Stimulated activated CD8-positive, alpha-beta memory T cell treated with anti-CD3 and anti-CD28 coated beads, Interleukin-12 subunit alpha, Interleukin-12 subunit beta, amount 100 ng/mL, for 1 hour (primary cell): ENCODE measurements around the gene CERS6.

Source experiments
- DNase-seq: peaks from one replicate; pipeline ENCODE4 v3.0.0-alpha.2; 2020; ENCODE audit warnings: low read depth

CERS6 gene

GRCh38 chr2:168673265-168674189 is 217.5 kb downstream of the CERS6 start:
- no peak for DNase-seq

- DNase-seq = no peak
Observed at GRCh38 chr2:168678153-168678853, 222.2 kb downstream of the CERS6 start.

DNA sequence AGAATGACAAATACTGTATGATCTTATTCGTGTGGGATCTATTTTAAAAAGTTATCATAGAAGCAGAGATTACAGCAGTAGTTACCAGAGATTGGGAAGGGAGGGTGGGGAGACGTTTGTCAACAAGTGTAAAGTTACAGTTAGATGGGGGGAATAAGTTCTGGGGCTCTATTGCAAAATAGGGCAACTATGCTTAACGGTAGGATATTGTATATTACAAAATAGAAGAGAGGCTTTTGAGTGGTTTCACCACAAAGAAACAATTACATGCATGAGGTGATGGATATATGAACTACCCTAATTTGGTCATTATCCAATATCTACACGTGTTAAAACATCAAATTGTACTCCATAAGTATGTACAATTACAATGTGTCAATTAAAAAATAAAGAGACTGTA is 223.0 kb downstream of the CERS6 start:
- no peak for DNase-seq

- no peak for DNase-seq
Observed at GRCh38 chr2:168679741-168680310, 223.8 kb downstream of the CERS6 start.

- no peak for DNase-seq
Observed at GRCh38 chr2:168683996-168684395, 227.9 kb downstream of the CERS6 start.

GRCh38 chr2:168684921-168685599 is 229.0 kb downstream of the CERS6 start:
- DNase-seq = no peak

DNA sequence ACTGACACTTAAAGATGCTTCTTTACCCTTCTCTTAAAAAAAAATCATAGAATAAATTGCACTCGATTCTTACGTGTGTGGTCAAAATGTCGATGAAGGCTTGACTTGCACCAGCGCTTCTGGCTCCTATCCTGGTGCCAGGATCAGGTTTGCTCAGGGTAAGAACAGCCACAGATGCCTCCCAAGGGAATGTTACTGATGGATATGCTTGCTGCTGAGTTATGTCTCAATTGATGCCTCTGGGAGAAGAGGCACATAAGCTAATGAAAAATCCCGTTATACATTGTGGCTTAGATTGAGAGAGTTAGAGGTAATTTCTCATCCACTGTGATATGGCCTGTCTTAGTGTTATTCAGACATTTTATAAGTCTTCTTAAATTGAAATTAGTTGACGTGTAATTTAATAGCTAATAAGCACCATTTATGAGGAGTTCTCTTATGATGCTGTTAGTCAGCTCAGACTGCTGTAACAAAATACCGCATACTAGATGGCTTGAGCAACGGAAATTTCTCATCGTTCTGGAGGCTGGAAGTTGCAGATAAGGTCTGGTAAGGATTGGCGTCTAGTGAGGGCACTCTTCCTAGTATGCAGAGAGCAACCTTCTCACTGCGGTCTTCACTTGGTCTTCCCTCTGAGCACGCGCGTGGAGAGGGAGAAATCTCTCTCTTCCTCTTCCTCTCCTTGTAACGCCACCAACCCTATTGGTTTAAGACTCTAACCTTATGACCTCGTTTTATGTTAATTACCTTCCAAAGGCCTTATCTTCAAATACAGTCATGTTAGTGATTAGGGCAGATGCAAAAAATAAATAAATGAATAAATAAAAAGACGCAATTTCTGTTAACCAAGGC is 229.8 kb downstream of the CERS6 start:
- no peak for DNase-seq

GRCh38 chr2:168686452-168687191 is 230.6 kb downstream of the CERS6 start:
- DNase-seq = no peak

GRCh38 chr2:168687314-168687713 is 231.2 kb downstream of the CERS6 start:
- no peak for DNase-seq

- no peak for DNase-seq
Observed at GRCh38 chr2:168690381-168690885, 234.4 kb downstream of the CERS6 start.

DNA sequence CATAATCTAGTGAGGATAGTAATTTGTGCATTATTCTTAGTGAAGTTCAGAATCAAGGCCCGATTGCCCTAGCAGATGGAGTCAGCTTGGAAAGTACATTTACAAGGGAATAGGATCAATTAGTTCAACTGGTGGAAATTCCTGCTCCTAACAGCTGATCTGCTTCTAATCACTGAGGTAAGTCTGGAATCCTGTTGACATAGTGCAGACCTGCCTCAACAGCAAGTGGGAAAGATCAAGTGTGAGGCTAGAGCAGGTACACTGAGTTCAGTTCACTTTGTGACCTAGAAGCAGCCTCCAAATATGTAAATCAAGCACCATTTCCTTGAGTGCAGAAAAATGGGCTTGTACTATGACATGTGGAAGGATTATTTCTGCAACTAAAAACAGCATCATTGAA is 235.1 kb downstream of the CERS6 start:
- DNase-seq = no peak

- DNase-seq = no peak
Observed at GRCh38 chr2:168692132-168692744, 236.2 kb downstream of the CERS6 start.

- DNase-seq = no peak
Observed at GRCh38 chr2:168694173-168694572, 238.1 kb downstream of the CERS6 start.

DNA sequence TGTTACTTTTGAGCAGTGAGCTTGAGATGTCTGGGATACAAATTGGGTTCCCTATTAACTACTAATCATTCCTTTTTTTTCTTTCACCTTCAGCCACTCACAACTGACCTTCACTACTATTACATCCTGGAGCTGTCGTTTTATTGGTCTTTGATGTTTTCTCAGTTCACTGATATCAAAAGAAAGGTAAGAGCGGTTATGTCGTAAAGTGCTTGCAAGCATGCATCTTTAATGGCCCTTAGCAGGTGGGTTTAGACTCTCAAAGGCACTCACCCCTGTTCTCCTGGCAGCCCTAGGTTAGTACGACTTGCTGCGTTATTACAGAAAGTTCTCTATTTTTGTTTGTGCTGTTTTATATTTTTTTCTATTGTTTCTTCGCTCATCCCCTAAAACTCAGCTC is 238.8 kb downstream of the CERS6 start:
- DNase-seq = no peak

DNA sequence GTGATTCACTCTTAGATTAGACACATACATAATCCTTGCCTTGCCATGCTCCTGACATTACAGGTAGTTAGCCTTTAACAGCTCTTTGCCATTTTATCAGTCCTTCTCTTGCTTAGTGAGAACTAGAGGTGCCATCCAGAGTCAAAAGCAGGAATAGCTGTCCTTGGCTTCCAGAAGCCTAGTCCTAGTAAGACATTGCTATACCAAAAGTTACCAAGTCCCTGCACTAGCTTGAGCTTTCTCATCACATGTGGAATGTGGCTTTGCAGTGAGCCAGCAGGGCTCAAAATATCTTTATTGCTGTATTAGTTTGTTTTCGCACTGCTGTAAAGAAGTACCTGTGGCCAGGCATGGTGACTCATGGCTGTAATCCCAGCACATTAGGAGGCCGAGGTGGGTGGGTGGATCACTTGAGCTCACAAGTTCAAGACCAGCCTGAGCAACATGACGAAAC is 241.6 kb downstream of the CERS6 start:
- DNase-seq = no peak

DNA sequence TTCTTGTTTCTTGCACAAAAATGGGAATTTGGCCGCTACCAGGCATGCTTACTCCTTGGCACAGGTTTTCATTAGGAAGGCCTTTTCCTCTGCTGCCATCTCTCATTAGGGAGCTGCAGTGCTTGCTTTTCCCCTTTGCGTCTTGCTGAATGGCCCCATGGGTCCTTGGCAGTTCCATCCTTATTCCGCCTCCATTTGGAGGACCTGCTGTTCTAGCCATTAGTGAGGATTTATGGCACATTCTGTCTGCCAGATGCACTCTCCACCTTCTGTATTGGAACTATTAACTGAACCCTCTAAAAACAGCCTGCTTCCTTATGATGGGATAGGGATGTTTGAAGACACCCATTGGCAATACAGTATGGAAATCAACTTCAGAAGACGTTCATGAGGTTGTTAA is 242.9 kb downstream of the CERS6 start:
- DNase-seq = no peak

- DNase-seq = no peak
Observed at GRCh38 chr2:168699844-168700417, 243.9 kb downstream of the CERS6 start.

GRCh38 chr2:168700615-168701245 is 244.7 kb downstream of the CERS6 start:
- DNase-seq = no peak

DNA sequence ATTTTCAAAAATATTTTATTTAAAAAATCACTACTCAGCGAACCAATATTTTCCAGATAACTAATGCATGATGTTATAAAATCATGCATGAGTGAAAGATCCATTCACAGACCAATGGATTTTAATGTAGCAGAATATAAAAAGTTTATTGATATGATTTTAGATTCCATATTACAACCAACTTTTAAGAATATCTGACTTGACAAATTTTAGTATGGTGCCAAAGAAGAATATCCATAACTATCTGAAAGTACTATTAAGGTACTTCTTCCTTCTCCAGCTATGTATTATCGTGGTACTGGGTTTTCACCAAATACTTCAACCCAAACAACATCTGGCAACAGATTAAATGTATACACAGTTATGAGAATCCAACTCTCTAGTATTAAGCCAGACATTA is 246.5 kb downstream of the CERS6 start:
- no peak for DNase-seq
